ENCODE results near the gene EID1.

EID1 gene

GRCh38 chr15:48880070-48880634, 2.2 kb downstream of the EID1 start:
- H3K79me2 ChIP-seq (ENCODE audit: insufficient read depth, low read length), result peaks cover 24% of the 10 kb centered on the region
- peak overlapping the region in 1 of 2 experiments; percentile 68; a peak in 1 of 4 replicates for H3K4me3 ChIP-seq (ENCODE audit: low read depth in 1 of 2, low read length in 2 of 2)
- no peak for ATAC-seq (ENCODE audit: insufficient read depth, low read depth)
- H3K4me1 ChIP-seq (ENCODE audit: insufficient read depth, low read length), result peaks cover 31% of the 10 kb centered on the region
- no peak overlapping the region for H2AFZ ChIP-seq (ENCODE audit: low read depth, low read length)
- DNase-seq, result no peak
- no peak for TF ChIP-seq EZH2 (IDR thresholded peaks at IDR 0.05; ENCODE audit: borderline replicate concordance, low read depth, low read length, severe bottlenecking)
- no peak for TF ChIP-seq CTCF (IDR thresholded peaks at IDR 0.05; ENCODE audit: borderline replicate concordance, extremely low read depth, low read length, poor library complexity, severe bottlenecking)
- H3K9me3 ChIP-seq (ENCODE audit: insufficient read depth, low read length, severe bottlenecking), result no peaks in the 10 kb centered on the region
- H3K9ac ChIP-seq (ENCODE audit: low read depth, low read length), result no peak overlapping the region
- no peak overlapping the region for H3K27ac ChIP-seq (ENCODE audit: low read length)
- H3K4me2 ChIP-seq (ENCODE audit: insufficient read depth, low read length), result peak overlapping the region; percentile 78; the same call in 1 of the 2 replicates
- H3K36me3 ChIP-seq (ENCODE audit: insufficient read depth, low read length), result no peaks in the 10 kb centered on the region
- H4K20me1 ChIP-seq (ENCODE audit: insufficient read depth, low read length), result peaks cover 10% of the 10 kb centered on the region; the same call in 1 of the 2 replicates
- H3K27me3 ChIP-seq (ENCODE audit: insufficient read depth, low read length, poor library complexity), result no peaks in the 10 kb centered on the region

- Histone ChIP-seq H3K27ac (ENCODE audit: low read length) (no peak overlapping the region), H3K4me2 (ENCODE audit: insufficient read depth, low read length) (no peak overlapping the region), H3K36me3 (ENCODE audit: insufficient read depth, low read length) (no peaks in the 10 kb centered on the region), H3K9me3 (ENCODE audit: insufficient read depth, low read length, severe bottlenecking) (no peaks in the 10 kb centered on the region), H3K27me3 (ENCODE audit: insufficient read depth, low read length, poor library complexity) (no peaks in the 10 kb centered on the region), H3K79me2 (ENCODE audit: insufficient read depth, low read length) (peaks cover 16% of the 10 kb centered on the region), H2AFZ (ENCODE audit: low read depth, low read length) (no peak overlapping the region), H4K20me1 (ENCODE audit: insufficient read depth, low read length) (peaks cover 10% of the 10 kb centered on the region; the same call in 1 of the 2 replicates), H3K4me3 (ENCODE audit: low read depth in 1 of 2, low read length in 2 of 2) (no peak overlapping the region), H3K4me1 (ENCODE audit: insufficient read depth, low read length) (peaks cover 19% of the 10 kb centered on the region), H3K9ac (ENCODE audit: low read depth, low read length) (no peak overlapping the region)
- ATAC-seq (ENCODE audit: insufficient read depth, low read depth) (no peak), DNase-seq (no peak)
- TF ChIP-seq EZH2 (IDR thresholded peaks at IDR 0.05; ENCODE audit: borderline replicate concordance, low read depth, low read length, severe bottlenecking) (no peak), CTCF (IDR thresholded peaks at IDR 0.05; ENCODE audit: borderline replicate concordance, extremely low read depth, low read length, poor library complexity, severe bottlenecking) (no peak)
These were observed 5.8 kb downstream of the EID1 start for GRCh38 chr15:48883699-48884098.

- Histone ChIP-seq H4K20me1 (ENCODE audit: insufficient read depth, low read length) (no peaks in the 10 kb centered on the region), H3K4me2 (ENCODE audit: insufficient read depth, low read length) (no peak overlapping the region), H3K27me3 (ENCODE audit: insufficient read depth, low read length, poor library complexity) (no peaks in the 10 kb centered on the region), H3K9ac (ENCODE audit: low read depth, low read length) (no peak overlapping the region), H3K36me3 (ENCODE audit: insufficient read depth, low read length) (no peaks in the 10 kb centered on the region), H2AFZ (ENCODE audit: low read depth, low read length) (no peak overlapping the region), H3K9me3 (ENCODE audit: insufficient read depth, low read length, severe bottlenecking) (no peaks in the 10 kb centered on the region), H3K79me2 (ENCODE audit: insufficient read depth, low read length) (no peaks in the 10 kb centered on the region), H3K4me1 (ENCODE audit: insufficient read depth, low read length) (no peaks in the 10 kb centered on the region), H3K4me3 (ENCODE audit: low read depth in 1 of 2, low read length in 2 of 2) (no peak overlapping the region), H3K27ac (ENCODE audit: low read length) (no peak overlapping the region)
- TF ChIP-seq EZH2 (IDR thresholded peaks at IDR 0.05; ENCODE audit: borderline replicate concordance, low read depth, low read length, severe bottlenecking), result no peak
- no peak for TF ChIP-seq CTCF (IDR thresholded peaks at IDR 0.05; ENCODE audit: borderline replicate concordance, extremely low read depth, low read length, poor library complexity, severe bottlenecking)
- ATAC-seq (ENCODE audit: insufficient read depth, low read depth) (no peak), DNase-seq (no peak)
These were observed 9.2 kb downstream of the EID1 start for GRCh38 chr15:48887144-48887543.

Data from DND-41 (cell line).